Suppressor macrophage treated with lipopolysaccharide for 1 hour (primary cell): ENCODE measurements around the gene PAFAH1B1.
"Not testable (repeated sequence)": the region's sequence is repeated elsewhere in the genome, so short reads cannot be mapped to it uniquely, and the experiment has no call there.

Experiments
- DNase-seq, 3 donors: peaks; one replicate each; pipeline ENCODE4 v3.0.0-alpha.2; 2020 to 2022

The PAFAH1B1 gene

GRCh38 chr17:2636169-2636930 lies 42.9 kb downstream of the PAFAH1B1 start:
- no peak for DNase-seq

- no peak for DNase-seq
These were observed 44.0 kb downstream of the PAFAH1B1 start for GRCh38 chr17:2637422-2637821.

GRCh38 chr17:2644971-2645370 lies 51.5 kb downstream of the PAFAH1B1 start:
- DNase-seq: no peak

GRCh38 chr17:2647957-2648356 lies 54.5 kb downstream of the PAFAH1B1 start:
- peak; percentile 75 to 80 (median 78) for DNase-seq

GRCh38 chr17:2649191-2649590 lies 55.7 kb downstream of the PAFAH1B1 start:
- DNase-seq: no peak

- not testable (repeated sequence) for DNase-seq
These were observed 59.5 kb downstream of the PAFAH1B1 start for GRCh38 chr17:2652911-2653310.

GRCh38 chr17:2655546-2655945 lies 62.1 kb downstream of the PAFAH1B1 start:
- DNase-seq: peak in 2 of 3 donors; percentile 19 to 41

- peak; percentile 32 to 54 (median 46) for DNase-seq
These were observed 62.8 kb downstream of the PAFAH1B1 start for GRCh38 chr17:2656283-2656682.

GRCh38 chr17:2659337-2659736 lies 65.9 kb downstream of the PAFAH1B1 start:
- DNase-seq: peak; percentile 51 to 60 (median 59)

GRCh38 chr17:2660410-2660809 lies 67.0 kb downstream of the PAFAH1B1 start:
- not testable (repeated sequence) for DNase-seq

GRCh38 chr17:2672026-2672425 lies 78.6 kb downstream of the PAFAH1B1 start:
- DNase-seq: no peak

GRCh38 chr17:2679247-2679646 lies 85.8 kb downstream of the PAFAH1B1 start:
- not testable (repeated sequence) for DNase-seq

GRCh38 chr17:2680961-2681360 lies 87.5 kb downstream of the PAFAH1B1 start:
- DNase-seq: no peak

GRCh38 chr17:2681650-2682049 lies 88.2 kb downstream of the PAFAH1B1 start:
- DNase-seq: no peak

GRCh38 chr17:2682176-2682938 lies 88.9 kb downstream of the PAFAH1B1 start:
- no peak for DNase-seq

- DNase-seq: no peak
These were observed 90.5 kb downstream of the PAFAH1B1 start for GRCh38 chr17:2683912-2684311.

- no peak for DNase-seq
These were observed 91.1 kb downstream of the PAFAH1B1 start for GRCh38 chr17:2684549-2684948.

GRCh38 chr17:2685696-2686095 lies 92.2 kb downstream of the PAFAH1B1 start:
- DNase-seq: no peak

GRCh38 chr17:2687074-2687418 lies 93.6 kb downstream of the PAFAH1B1 start:
- DNase-seq: no peak

GRCh38 chr17:2688351-2689342 lies 95.2 kb downstream of the PAFAH1B1 start:
- DNase-seq: no peak

- no peak for DNase-seq
These were observed 96.1 kb downstream of the PAFAH1B1 start for GRCh38 chr17:2689411-2690164.
